ENCODE measurements around the gene LRMDA. TPM values are rescaled to one million over a fixed set of nuclear protein-coding genes. Genes with fewer than 3 reads are reported as not detected.

The LRMDA gene
- total and polyA plus RNA-seq, 4 donors, result 12.1 to 40.8 (median 21.6) TPM

DNA sequence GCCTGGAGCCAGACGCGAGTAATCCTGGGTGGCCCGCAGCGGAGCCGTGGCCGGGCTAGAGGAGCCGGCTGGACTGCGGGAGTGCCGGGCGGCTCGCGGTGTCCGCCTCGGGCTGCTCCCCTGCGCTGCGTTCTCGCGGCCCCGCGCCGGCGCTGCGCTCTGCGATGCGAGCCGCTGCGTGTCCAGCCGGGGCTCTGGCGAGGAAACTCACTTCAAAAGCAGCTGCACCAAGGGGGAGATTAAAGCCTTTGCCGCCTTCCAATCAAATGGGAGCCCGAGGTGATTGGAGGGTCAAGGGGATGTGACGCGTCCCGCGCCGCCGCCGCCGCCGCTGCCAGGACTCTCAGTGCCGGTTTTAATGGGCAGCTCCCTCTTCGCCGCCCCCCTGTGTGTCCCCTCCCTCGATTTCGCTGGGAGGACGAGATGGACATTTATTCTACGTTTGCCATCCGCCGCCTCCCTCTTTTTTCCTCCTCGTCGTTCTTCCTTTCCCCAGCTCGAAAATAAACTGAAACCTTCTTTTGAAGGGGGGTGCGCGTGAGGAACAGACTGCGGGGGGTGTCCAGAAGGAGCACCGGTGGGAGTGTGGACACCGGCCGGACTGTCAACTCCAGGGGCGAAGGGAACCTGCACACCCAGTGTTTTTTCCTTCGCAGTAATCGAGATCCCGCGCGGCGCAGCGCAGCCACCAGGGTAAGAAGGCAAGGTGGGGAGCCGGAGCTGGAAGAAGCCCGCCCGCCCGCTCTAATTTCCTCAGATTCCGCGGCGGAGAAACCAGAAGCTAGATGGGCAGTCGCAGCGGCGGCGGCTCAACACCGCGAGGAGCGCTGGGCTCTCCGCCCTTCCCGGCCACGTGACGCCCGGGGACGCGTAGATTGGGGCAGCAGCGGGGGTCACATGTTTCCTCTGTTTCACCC lies 29.6 kb upstream of the LRMDA start, which contains the start of gene ZNF503:
TSS of gene ZNF503 (minus strand) at position 196 of the 917 bp plus-strand sequence. CDS start 345 bp downstream, outside the sequence.
- no peaks in the 10 kb centered on the region for H3K9me3 ChIP-seq (ENCODE audit: control insufficient read depth in 4 of 4, insufficient read depth in 3 of 4, low read length in 3 of 4)
- H3K27ac ChIP-seq (ENCODE audit: low read depth in 1 of 2, low read length in 1 of 2), result peak within 1 kb of the TSS; percentile 92 to 98
- H3K4me3 ChIP-seq, result peak within 1 kb of the TSS; percentile 96
- H3K27me3 ChIP-seq (ENCODE audit: control insufficient read depth in 3 of 3, insufficient read depth in 3 of 3, low read length in 2 of 3), result no peaks in the 10 kb centered on the region
- DNase-seq (peak; percentile 99 to 100 (median 99)), ATAC-seq (ENCODE audit: insufficient read depth, low FRiP score) (peak; percentile 51)
- H3K9ac ChIP-seq (ENCODE audit: insufficient read depth in 1 of 2, low read length in 2 of 2), result peak within 1 kb of the TSS; percentile 70 to 84
- H3K36me3 ChIP-seq (ENCODE audit: control insufficient read depth in 4 of 4, insufficient read depth in 4 of 4, low read length in 4 of 4), result peaks cover 0 to 40% (median 11%) of the 10 kb centered on the region in 4 donors
- TF ChIP-seq, protein P1, sequence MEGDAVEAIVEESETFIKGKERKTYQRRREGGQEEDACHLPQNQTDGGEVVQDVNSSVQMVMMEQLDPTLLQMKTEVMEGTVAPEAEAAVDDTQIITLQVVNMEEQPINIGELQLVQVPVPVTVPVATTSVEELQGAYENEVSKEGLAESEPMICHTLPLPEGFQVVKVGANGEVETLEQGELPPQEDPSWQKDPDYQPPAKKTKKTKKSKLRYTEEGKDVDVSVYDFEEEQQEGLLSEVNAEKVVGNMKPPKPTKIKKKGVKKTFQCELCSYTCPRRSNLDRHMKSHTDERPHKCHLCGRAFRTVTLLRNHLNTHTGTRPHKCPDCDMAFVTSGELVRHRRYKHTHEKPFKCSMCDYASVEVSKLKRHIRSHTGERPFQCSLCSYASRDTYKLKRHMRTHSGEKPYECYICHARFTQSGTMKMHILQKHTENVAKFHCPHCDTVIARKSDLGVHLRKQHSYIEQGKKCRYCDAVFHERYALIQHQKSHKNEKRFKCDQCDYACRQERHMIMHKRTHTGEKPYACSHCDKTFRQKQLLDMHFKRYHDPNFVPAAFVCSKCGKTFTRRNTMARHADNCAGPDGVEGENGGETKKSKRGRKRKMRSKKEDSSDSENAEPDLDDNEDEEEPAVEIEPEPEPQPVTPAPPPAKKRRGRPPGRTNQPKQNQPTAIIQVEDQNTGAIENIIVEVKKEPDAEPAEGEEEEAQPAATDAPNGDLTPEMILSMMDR (IDR thresholded peaks at IDR 0.05; ENCODE audit: control extremely low read depth, extremely low read depth), result no peak
- peaks cover 0 to 22% (median 3%) of the 10 kb centered on the region in 5 donors for H3K4me1 ChIP-seq (ENCODE audit: control insufficient read depth in 5 of 5, insufficient read depth in 5 of 5, low read length in 5 of 5)
- WGBS, 2 donors, result 0% methylated on average over 65 to 88 of the region's 88 CpGs

DNA sequence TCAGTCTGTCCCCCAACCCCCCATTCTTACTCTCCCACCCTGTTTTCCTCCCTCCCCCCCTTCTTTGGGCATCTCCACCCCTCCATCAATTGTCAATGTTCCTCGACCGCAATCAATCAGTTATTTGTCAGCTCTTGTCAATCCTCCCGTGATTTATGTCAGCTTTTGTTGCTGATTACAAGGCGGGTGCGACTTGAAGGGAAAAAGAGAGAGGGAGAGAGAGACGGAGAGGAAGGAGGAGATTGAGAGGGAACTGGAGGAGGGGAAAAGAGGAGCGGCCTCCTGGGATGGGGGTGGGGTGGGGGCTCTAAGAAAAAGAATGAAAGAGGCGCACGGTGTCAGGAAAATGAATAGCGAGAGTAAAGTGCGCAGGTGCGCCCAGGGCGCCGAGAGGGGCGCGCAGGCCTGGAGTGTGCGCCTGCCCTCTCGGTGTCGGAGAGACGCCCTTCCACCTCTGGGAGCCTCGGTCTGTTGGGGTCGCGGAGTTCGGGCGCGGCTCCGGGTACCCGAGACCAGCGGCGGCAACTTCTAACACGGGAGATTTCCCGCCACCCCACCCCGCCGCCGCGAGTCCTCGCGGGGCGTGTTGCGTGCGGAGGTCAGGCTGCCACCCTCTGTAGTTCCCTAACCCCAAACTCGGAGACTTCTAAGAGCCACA lies 28.8 kb upstream of the LRMDA start:
- DNase-seq (no peak), ATAC-seq (ENCODE audit: insufficient read depth, low FRiP score) (no peak)
- peak overlapping the region; percentile 83 to 91 for H3K27ac ChIP-seq (ENCODE audit: low read depth in 1 of 2, low read length in 1 of 2)
- peak overlapping the region; percentile 38 for H3K4me3 ChIP-seq
- H3K9ac ChIP-seq (ENCODE audit: insufficient read depth in 1 of 2, low read length in 2 of 2), result peak overlapping the region; percentile 28 to 86
- H3K4me1 ChIP-seq (ENCODE audit: control insufficient read depth in 5 of 5, insufficient read depth in 5 of 5, low read length in 5 of 5), result peaks cover 0 to 29% (median 3%) of the 10 kb centered on the region in 5 donors
- TF ChIP-seq, protein P1 (IDR thresholded peaks at IDR 0.05; ENCODE audit: control extremely low read depth, extremely low read depth), result no peak
- H3K27me3 ChIP-seq (ENCODE audit: control insufficient read depth in 3 of 3, insufficient read depth in 3 of 3, low read length in 2 of 3), result no peaks in the 10 kb centered on the region
- H3K9me3 ChIP-seq (ENCODE audit: control insufficient read depth in 4 of 4, insufficient read depth in 3 of 4, low read length in 3 of 4), result no peaks in the 10 kb centered on the region
- H3K36me3 ChIP-seq (ENCODE audit: control insufficient read depth in 4 of 4, insufficient read depth in 4 of 4, low read length in 4 of 4), result peaks cover 0 to 35% (median 11%) of the 10 kb centered on the region in 4 donors
- 0% methylated on average over 42 of the region's 42 CpGs for WGBS, 2 donors

DNA sequence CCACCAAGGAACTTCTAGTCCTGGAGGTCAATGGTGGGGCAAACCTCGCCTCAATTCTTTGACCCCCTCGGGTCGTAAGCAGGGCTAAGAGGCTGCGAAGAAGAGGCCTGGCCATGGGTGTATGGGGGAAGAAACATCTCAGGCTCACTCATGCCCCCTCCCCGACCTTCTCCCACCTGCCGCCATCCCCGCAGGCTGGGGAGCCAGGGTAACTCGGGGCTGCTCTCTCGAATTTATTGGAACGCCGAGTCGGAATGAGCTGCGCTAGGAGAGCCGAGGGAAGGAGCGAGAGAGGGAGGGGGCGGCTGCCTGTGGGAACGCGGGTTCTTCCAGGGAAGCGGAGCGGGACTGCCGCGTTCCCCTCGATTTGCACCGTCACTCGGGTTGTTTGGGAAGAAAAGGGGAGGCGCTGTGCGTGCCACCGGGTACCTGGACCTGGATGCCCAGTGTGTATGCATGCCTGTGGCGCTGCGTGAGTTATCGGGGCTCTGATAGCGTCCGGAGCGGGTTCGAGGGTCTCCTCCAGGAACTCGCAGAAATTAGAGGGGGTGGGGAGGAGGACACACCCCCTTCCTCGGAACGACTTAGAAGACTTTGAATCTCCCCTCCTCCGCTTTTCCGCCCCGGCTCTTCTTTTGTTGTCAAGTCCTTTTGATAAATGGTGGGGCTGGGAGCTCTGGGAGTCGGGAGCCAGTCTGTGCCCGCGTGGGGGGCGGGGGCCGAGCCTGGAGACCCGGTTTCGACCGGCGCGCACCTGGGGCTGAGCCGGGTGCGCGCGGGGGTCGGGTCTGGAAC lies 28.1 kb upstream of the LRMDA start:
- no peak for ATAC-seq (ENCODE audit: insufficient read depth, low FRiP score)
- peak; percentile 79 to 92 (median 88) for DNase-seq
- H3K4me1 ChIP-seq (ENCODE audit: control insufficient read depth in 5 of 5, insufficient read depth in 5 of 5, low read length in 5 of 5), result peaks cover 0 to 34% (median 3%) of the 10 kb centered on the region in 5 donors
- no peaks in the 10 kb centered on the region for H3K27me3 ChIP-seq (ENCODE audit: control insufficient read depth in 3 of 3, insufficient read depth in 3 of 3, low read length in 2 of 3)
- peak overlapping the region; percentile 38 for H3K4me3 ChIP-seq
- WGBS, 2 donors, result 0 to 1% methylated on average over 54 to 56 of the region's 56 CpGs
- peaks cover 0 to 30% (median 9%) of the 10 kb centered on the region in 4 donors for H3K36me3 ChIP-seq (ENCODE audit: control insufficient read depth in 4 of 4, insufficient read depth in 4 of 4, low read length in 4 of 4)
- TF ChIP-seq, protein P1 (IDR thresholded peaks at IDR 0.05; ENCODE audit: control extremely low read depth, extremely low read depth), result no peak
- peak overlapping the region; percentile 83 to 91 for H3K27ac ChIP-seq (ENCODE audit: low read depth in 1 of 2, low read length in 1 of 2)
- H3K9me3 ChIP-seq (ENCODE audit: control insufficient read depth in 4 of 4, insufficient read depth in 3 of 4, low read length in 3 of 4), result no peaks in the 10 kb centered on the region
- peak overlapping the region; percentile 55 to 86 for H3K9ac ChIP-seq (ENCODE audit: insufficient read depth in 1 of 2, low read length in 2 of 2)

Measured in lung (tissue), 12 donors.